Panc1 (cell line): ENCODE measurements around the gene FASTKD1. TPM values are rescaled to one million over a fixed set of nuclear protein-coding genes. Genes with fewer than 3 reads are reported as not detected.

Source experiments
- ATAC-seq: fragments of 200-7000 bp; cut with Tn5 transposase; 2 replicates; pipeline ENCODE4 v1.9.1; 2020; ENCODE audit warnings: mild to moderate bottlenecking, moderate library complexity
- BruUV-seq: library from RNA; stranded (reverse); fragments of 400-500 nt; replicated peaks from 2 replicates; lab custom pipeline; 2021; lab: Mats Ljungman, UMichigan
- CTCF ChIA-PET: fragments of 300-600 bp; sonication (Branson Sonifier 250); formaldehyde crosslinking; loops from one replicate; lab custom pipeline; 2022; ENCODE audit warnings: antibody characterized with exemption; lab: Charles Lee
- POLR2A ChIA-PET: fragments of 300-600 bp; sonication (Branson Sonifier 250); formaldehyde crosslinking; loops from one replicate; lab custom pipeline; 2022; ENCODE audit warnings: antibody characterized with exemption; lab: Charles Lee
- DNase-seq: peaks from one replicate; pipeline ENCODE4 v3.0.0-alpha.2; 2010; ENCODE audit warnings: low read depth, low spot score
- H3K27ac ChIP-seq: 2 replicates; pipeline ENCODE4 v1.5.1; 2011; ENCODE audit warnings: mild to moderate bottlenecking, low read length, inconsistent platforms
- H3K27me3 ChIP-seq: fragments of 200-500 bp; sonication (Bioruptor generic); 2 replicates; pipeline ENCODE4 v1.6.0; 2014; ENCODE audit warnings: low read length, inconsistent platforms; ENCODE audit not compliant: control insufficient read depth, insufficient read depth
- H3K36me3 ChIP-seq: fragments of 200-500 bp; sonication (Bioruptor generic); 2 replicates; pipeline ENCODE4 v1.5.1; 2014; ENCODE audit warnings: inconsistent platforms, mild to moderate bottlenecking, low read length, moderate library complexity; ENCODE audit not compliant: control insufficient read depth, insufficient read depth
- H3K4me1 ChIP-seq: 2 replicates; pipeline ENCODE4 v1.5.1; 2011; ENCODE audit warnings: inconsistent platforms, mild to moderate bottlenecking, low read length, moderate library complexity; ENCODE audit not compliant: control insufficient read depth, insufficient read depth
- H3K4me3 ChIP-seq, 2 experiments: 2 replicates each; pipeline ENCODE4 v1.5.1; 2011 to 2012; ENCODE audit warnings: low read depth in 2 of 2, low read length in 2 of 2, mild to moderate bottlenecking in 2 of 2, inconsistent platforms in 1 of 2, moderate library complexity in 1 of 2
- H3K9me3 ChIP-seq: fragments of 200-500 bp; sonication (Bioruptor generic); 2 replicates; pipeline ENCODE4 v1.5.1; 2014; ENCODE audit warnings: low read depth, mild to moderate bottlenecking, inconsistent platforms, low read length, moderate library complexity; ENCODE audit not compliant: control insufficient read depth, insufficient read depth
- CTCF ChIP-seq: fragments of 450-650 bp; IDR thresholded peaks from 2 replicates; pipeline ENCODE4 v1.5.1; 2017; ENCODE audit warnings: mild to moderate bottlenecking
- POLR2AphosphoS5 ChIP-seq: IDR thresholded peaks from 2 replicates; pipeline ENCODE4 v1.6.1; 2012; ENCODE audit warnings: mild to moderate bottlenecking, low read depth, low read length, moderate library complexity
- REST ChIP-seq, 2 experiments: IDR thresholded peaks; 2 replicates each; pipeline ENCODE4 v1.6.1; 2011 to 2012; ENCODE audit warnings: low read depth in 2 of 2, control low read depth in 1 of 2, low read length in 1 of 2, mild to moderate bottlenecking in 1 of 2, moderate library complexity in 1 of 2; ENCODE audit not compliant: insufficient read depth in 1 of 2
- SIN3A ChIP-seq: IDR thresholded peaks from 2 replicates; pipeline ENCODE4 v1.6.1; 2012; ENCODE audit warnings: low read depth, mild to moderate bottlenecking, low read length, moderate library complexity, borderline replicate concordance; ENCODE audit not compliant: insufficient read depth
- TCF7L2 ChIP-seq: IDR thresholded peaks from 2 replicates; pipeline ENCODE4 v1.6.1; 2011; ENCODE audit warnings: mild to moderate bottlenecking, low read depth, low read length, inconsistent platforms
- in situ Hi-C: cut with HindIII; loops from 2 replicates; pipeline ENCODE4 v1.10.0; 2016; ENCODE audit warnings: low sequenced_read_pairs, low pct_unique_long_range_greater_than_20kb
- intact Hi-C: fragments of 100-400 bp; cut with micrococcal nuclease; formaldehyde crosslinking; loops from one replicate; pipeline ENCODE4 v1.10.0; 2022; ENCODE audit not compliant: unreplicated experiment
- total RNA-seq: library from RNA; stranded (reverse); gene quantifications from one replicate; pipeline ENCODE4 v1.2.1, GENCODE V29; 2021; ENCODE audit not compliant: unreplicated experiment

FASTKD1 gene
- total RNA-seq, 1 experiment from 2014 or later: 37.2 TPM

- Histone ChIP-seq H3K4me1 (peaks cover 13% of the 10 kb centered on the region), H3K27ac (peak within 1 kb of the TSS; percentile 57), H3K9me3 (no peaks in the 10 kb centered on the region), H3K36me3 (no peaks in the 10 kb centered on the region), H3K27me3 (no peaks in the 10 kb centered on the region), H3K4me3 (no peak within 1 kb of the TSS)
- CTCF ChIA-PET: no interaction called here
- intact Hi-C loops (no loop called here), in situ Hi-C loops (no loop called here)
- no TSS peak for BruUV-seq
- no peak for DNase-seq
- POLR2A ChIA-PET: no interaction called here
- TF ChIP-seq POLR2AphosphoS5 (no peak), CTCF (no peak)
- ATAC-seq: peak; percentile 85
Observed at GRCh38 chr2:169509298-169509885, 64.3 kb downstream of the FASTKD1 start, which contains the start of gene KLHL41. Gene KLHL41, plus strand, starts transcription at chr2:169509702. Its CDS starts 77 bp downstream, at chr2:169509779.

GRCh38 chr2:169507698-169508097 is 66.0 kb downstream of the FASTKD1 start:
- ChIA-PET POLR2A (interaction anchor here (0.5 to 0.6 kb wide), 2 partner anchors 44 to 319 kb away, joined by 3 read pairs; partner anchors contain the start of gene UBR3), CTCF (no interaction called here)
- intact Hi-C loops: no loop called here
- ATAC-seq (peak; percentile 73), DNase-seq (peak; percentile 71)
- Histone ChIP-seq H3K9me3 (no peaks in the 10 kb centered on the region), H3K36me3 (no peaks in the 10 kb centered on the region), H3K4me1 (peaks cover 13% of the 10 kb centered on the region), H3K27me3 (no peaks in the 10 kb centered on the region), H3K27ac (no peak overlapping the region), H3K4me3 (no peak overlapping the region)
- BruUV-seq: no TSS peak
- in situ Hi-C loops: no loop called here
- TF ChIP-seq CTCF (no peak), REST (IDR thresholded peaks at IDR 0.05; ENCODE audit: insufficient read depth in 1 of 2, low read depth in 2 of 2, low read length in 1 of 2) (no peak), POLR2AphosphoS5 (no peak), TCF7L2 (no peak), SIN3A (no peak)
